Measurements from ENCODE around the gene POU2F1.

The POU2F1 gene

DNA sequence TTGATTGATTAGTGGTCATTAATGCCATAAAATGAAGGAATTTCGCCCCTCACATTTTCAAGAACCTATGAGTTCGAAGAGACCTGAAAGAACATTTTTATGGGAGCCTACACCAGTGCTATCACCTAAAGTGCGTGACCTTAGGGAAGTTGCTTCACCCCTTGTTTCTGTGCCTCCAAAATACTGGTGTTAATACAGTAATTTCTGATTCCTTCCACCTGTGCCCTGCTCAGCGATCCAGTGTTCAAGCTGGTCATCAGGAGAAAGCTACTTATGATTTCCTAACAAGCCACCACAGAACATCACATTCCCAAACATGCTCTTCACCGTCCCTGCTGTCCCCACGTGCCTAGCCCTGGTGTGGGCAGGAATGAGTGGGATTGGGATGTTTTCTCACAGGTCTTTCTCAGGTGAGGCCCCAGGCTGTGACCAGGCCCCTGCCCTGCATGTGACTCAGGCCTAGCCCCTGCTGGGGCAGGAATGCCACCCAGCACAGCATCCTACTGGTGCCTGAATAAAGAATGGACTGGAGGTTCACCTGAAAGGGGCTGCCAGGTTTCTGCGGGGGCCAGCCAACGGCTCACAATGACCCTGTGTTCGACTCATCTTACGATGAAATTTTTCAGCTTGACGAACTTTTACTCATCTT is 237.4 kb downstream of the POU2F1 start:
- H4K20me1 ChIP-seq (ENCODE audit: low read depth, low read length) = no peaks in the 10 kb centered on the region
- no peak overlapping the region for H2AFZ ChIP-seq (ENCODE audit: low read depth, low read length, severe bottlenecking)
- H3K9ac ChIP-seq (ENCODE audit: low read length) = no peak overlapping the region
- no peaks in the 10 kb centered on the region for H3K79me2 ChIP-seq (ENCODE audit: insufficient read depth, low read length)
- H3K9me2 ChIP-seq (replicated peaks; ENCODE audit: insufficient read depth, low read length) = no peaks in the 10 kb centered on the region
- TF ChIP-seq, protein P1, sequence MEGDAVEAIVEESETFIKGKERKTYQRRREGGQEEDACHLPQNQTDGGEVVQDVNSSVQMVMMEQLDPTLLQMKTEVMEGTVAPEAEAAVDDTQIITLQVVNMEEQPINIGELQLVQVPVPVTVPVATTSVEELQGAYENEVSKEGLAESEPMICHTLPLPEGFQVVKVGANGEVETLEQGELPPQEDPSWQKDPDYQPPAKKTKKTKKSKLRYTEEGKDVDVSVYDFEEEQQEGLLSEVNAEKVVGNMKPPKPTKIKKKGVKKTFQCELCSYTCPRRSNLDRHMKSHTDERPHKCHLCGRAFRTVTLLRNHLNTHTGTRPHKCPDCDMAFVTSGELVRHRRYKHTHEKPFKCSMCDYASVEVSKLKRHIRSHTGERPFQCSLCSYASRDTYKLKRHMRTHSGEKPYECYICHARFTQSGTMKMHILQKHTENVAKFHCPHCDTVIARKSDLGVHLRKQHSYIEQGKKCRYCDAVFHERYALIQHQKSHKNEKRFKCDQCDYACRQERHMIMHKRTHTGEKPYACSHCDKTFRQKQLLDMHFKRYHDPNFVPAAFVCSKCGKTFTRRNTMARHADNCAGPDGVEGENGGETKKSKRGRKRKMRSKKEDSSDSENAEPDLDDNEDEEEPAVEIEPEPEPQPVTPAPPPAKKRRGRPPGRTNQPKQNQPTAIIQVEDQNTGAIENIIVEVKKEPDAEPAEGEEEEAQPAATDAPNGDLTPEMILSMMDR (IDR thresholded peaks at IDR 0.05; ENCODE audit: insufficient read depth, low read length, poor library complexity, severe bottlenecking) = no peak
- no peak for TF ChIP-seq EZH2phosphoT487 (conservative IDR thresholded peaks at IDR 0.05; ENCODE audit: low read length)
- H3K36me3 ChIP-seq (ENCODE audit: low read length) = no peaks in the 10 kb centered on the region
- H3K4me3 ChIP-seq (ENCODE audit: insufficient read depth, low read length, poor library complexity, severe bottlenecking) = no peak overlapping the region
- no peak overlapping the region for H3K4me2 ChIP-seq (ENCODE audit: low read depth, low read length, poor library complexity, severe bottlenecking)
- 0 out of 2 replicates have a peak, but pooled peaks cover 3% of the 10 kb centered on the region for H3F3A ChIP-seq (ENCODE audit: insufficient read depth)
- no peaks in the 10 kb centered on the region for H3K27me3 ChIP-seq (ENCODE audit: low read length)
- H3K9me3 ChIP-seq (ENCODE audit: insufficient read depth, low read length) = no peaks in the 10 kb centered on the region
- H3K27ac ChIP-seq (ENCODE audit: low read depth, low read length) = no peak overlapping the region

DNA sequence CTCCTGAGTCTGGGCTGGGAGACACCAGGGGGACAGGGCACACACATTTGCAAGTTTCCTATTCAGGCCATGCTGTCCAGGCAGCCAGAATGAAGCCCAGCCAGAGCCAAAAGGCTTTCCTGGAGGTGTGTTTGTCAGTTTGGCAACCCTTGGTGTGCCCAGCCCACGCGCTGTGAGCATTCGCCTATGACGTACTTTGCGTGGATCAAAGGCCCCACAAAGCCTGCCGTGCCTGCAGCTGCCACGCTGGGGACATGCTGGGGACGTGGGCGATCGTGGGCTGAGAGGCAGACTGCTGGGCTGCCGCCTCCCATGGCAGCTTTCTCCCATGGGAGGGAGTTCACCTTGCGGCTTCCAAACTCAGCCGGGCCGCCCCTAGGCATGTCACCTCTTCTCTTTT is 240.2 kb downstream of the POU2F1 start:
- Histone ChIP-seq H2AFZ (ENCODE audit: low read depth, low read length, severe bottlenecking) (no peak overlapping the region), H3K27me3 (ENCODE audit: low read length) (no peaks in the 10 kb centered on the region), H3F3A (ENCODE audit: insufficient read depth) (no peaks in the 10 kb centered on the region), H3K4me2 (ENCODE audit: low read depth, low read length, poor library complexity, severe bottlenecking) (no peak overlapping the region), H3K27ac (ENCODE audit: low read depth, low read length) (no peak overlapping the region), H3K4me3 (ENCODE audit: insufficient read depth, low read length, poor library complexity, severe bottlenecking) (no peak overlapping the region), H3K79me2 (ENCODE audit: insufficient read depth, low read length) (no peaks in the 10 kb centered on the region), H3K36me3 (ENCODE audit: low read length) (no peaks in the 10 kb centered on the region), H4K20me1 (ENCODE audit: low read depth, low read length) (no peaks in the 10 kb centered on the region), H3K9me2 (replicated peaks; ENCODE audit: insufficient read depth, low read length) (no peaks in the 10 kb centered on the region), H3K9me3 (ENCODE audit: insufficient read depth, low read length) (no peaks in the 10 kb centered on the region), H3K9ac (ENCODE audit: low read length) (no peak overlapping the region)
- TF ChIP-seq EZH2phosphoT487 (conservative IDR thresholded peaks at IDR 0.05; ENCODE audit: low read length) = no peak
- TF ChIP-seq, protein P1 (IDR thresholded peaks at IDR 0.05; ENCODE audit: insufficient read depth, low read length, poor library complexity, severe bottlenecking) = no peak

GRCh38 chr1:167462341-167462740 is 241.7 kb downstream of the POU2F1 start:
- H3K9me3 ChIP-seq (ENCODE audit: insufficient read depth, low read length) = no peaks in the 10 kb centered on the region
- H3K27me3 ChIP-seq (ENCODE audit: low read length) = no peaks in the 10 kb centered on the region
- H3K4me2 ChIP-seq (ENCODE audit: low read depth, low read length, poor library complexity, severe bottlenecking) = no peak overlapping the region
- H3K36me3 ChIP-seq (ENCODE audit: low read length) = no peaks in the 10 kb centered on the region
- H4K20me1 ChIP-seq (ENCODE audit: low read depth, low read length) = no peaks in the 10 kb centered on the region
- H3F3A ChIP-seq (ENCODE audit: insufficient read depth) = no peaks in the 10 kb centered on the region
- H3K9ac ChIP-seq (ENCODE audit: low read length) = no peak overlapping the region
- TF ChIP-seq EZH2phosphoT487 (conservative IDR thresholded peaks at IDR 0.05; ENCODE audit: low read length) = no peak
- TF ChIP-seq, protein P1 (IDR thresholded peaks at IDR 0.05; ENCODE audit: insufficient read depth, low read length, poor library complexity, severe bottlenecking) = no peak
- no peak overlapping the region for H2AFZ ChIP-seq (ENCODE audit: low read depth, low read length, severe bottlenecking)
- H3K4me3 ChIP-seq (ENCODE audit: insufficient read depth, low read length, poor library complexity, severe bottlenecking) = no peak overlapping the region
- no peak overlapping the region for H3K27ac ChIP-seq (ENCODE audit: low read depth, low read length)
- no peaks in the 10 kb centered on the region for H3K79me2 ChIP-seq (ENCODE audit: insufficient read depth, low read length)
- no peaks in the 10 kb centered on the region for H3K9me2 ChIP-seq (replicated peaks; ENCODE audit: insufficient read depth, low read length)

Data from SU-DHL-6 (cell line).